DOHH2 (cell line): ENCODE data around the gene CD2AP.

Experiments used
- H3F3A ChIP-seq: fragments of 200-600 bp; sonication (generic), shearing (Covaris generic); 2 replicates; pipeline ENCODE4 v1.6.0; 2016; ENCODE audit warnings: antibody characterized with exemption, mild to moderate bottlenecking; ENCODE audit not compliant: control insufficient read depth, insufficient read depth
- H3K27ac ChIP-seq: fragments of 200-600 bp; sonication (generic); 2 replicates; pipeline ENCODE4 v1.5.1; 2014; ENCODE audit warnings: low read depth, mild to moderate bottlenecking, low read length, moderate library complexity
- H3K27me3 ChIP-seq: fragments of 200-600 bp; sonication (generic); 2 replicates; pipeline ENCODE4 v1.6.1; 2014; ENCODE audit warnings: mild to moderate bottlenecking, low read length, mixed read lengths; ENCODE audit not compliant: control insufficient read depth
- H3K36me3 ChIP-seq: fragments of 200-600 bp; sonication (generic); 2 replicates; pipeline ENCODE4 v1.6.1; 2014; ENCODE audit warnings: mild to moderate bottlenecking, low read length, moderate library complexity, mixed read lengths; ENCODE audit not compliant: control insufficient read depth
- H3K4me1 ChIP-seq: fragments of 200-600 bp; sonication (generic); 2 replicates; pipeline ENCODE4 v1.6.1; 2014; ENCODE audit warnings: mild to moderate bottlenecking, low read length, mixed read lengths; ENCODE audit not compliant: control insufficient read depth
- H3K4me2 ChIP-seq: fragments of 200-600 bp; sonication (generic); 2 replicates; pipeline ENCODE4 v1.6.0; 2014; ENCODE audit warnings: mild to moderate bottlenecking, low read length, moderate library complexity
- H3K4me3 ChIP-seq: fragments of 200-600 bp; sonication (generic); 2 replicates; pipeline ENCODE4 v1.5.1; 2014; ENCODE audit warnings: mild to moderate bottlenecking, low read length, mixed read lengths
- H3K79me2 ChIP-seq: fragments of 200-600 bp; sonication (generic); 2 replicates; pipeline ENCODE4 v1.6.1; 2014; ENCODE audit warnings: mild to moderate bottlenecking, low read length, mixed read lengths; ENCODE audit not compliant: control insufficient read depth
- H3K9me2 ChIP-seq: fragments of 200-600 bp; sonication (generic); replicated peaks from 2 replicates; pipeline ENCODE4 v1.6.1; 2014; ENCODE audit warnings: mild to moderate bottlenecking, low read length, mixed read lengths; ENCODE audit not compliant: control insufficient read depth
- H3K9me3 ChIP-seq: fragments of 200-600 bp; sonication (generic); 2 replicates; pipeline ENCODE4 v1.6.1; 2014; ENCODE audit warnings: antibody characterized with exemption, low read length, mixed read lengths; ENCODE audit not compliant: control insufficient read depth, insufficient read depth
- H4K20me1 ChIP-seq: fragments of 200-600 bp; sonication (generic); 2 replicates; pipeline ENCODE4 v1.6.0; 2014; ENCODE audit warnings: low read depth, mild to moderate bottlenecking, antibody characterized with exemption, low read length, moderate library complexity; ENCODE audit not compliant: control insufficient read depth, insufficient read depth
- EZH2phosphoT487 ChIP-seq: fragments of 200-600 bp; sonication (generic); IDR thresholded peaks from 2 replicates; pipeline ENCODE4 v1.6.1; 2017; ENCODE audit warnings: borderline replicate concordance, mild to moderate bottlenecking, antibody characterized with exemption, low read length, moderate library complexity, mixed read lengths
- TF ChIP-seq, protein P1 (sequence below): fragments of 200-600 bp; sonication (generic); IDR thresholded peaks from one replicate; pipeline ENCODE4 v1.5.1; 2014; ENCODE audit warnings: antibody characterized with exemption, mild to moderate bottlenecking, low read depth, low read length; ENCODE audit not compliant: poor library complexity, severe bottlenecking

CD2AP gene

DNA sequence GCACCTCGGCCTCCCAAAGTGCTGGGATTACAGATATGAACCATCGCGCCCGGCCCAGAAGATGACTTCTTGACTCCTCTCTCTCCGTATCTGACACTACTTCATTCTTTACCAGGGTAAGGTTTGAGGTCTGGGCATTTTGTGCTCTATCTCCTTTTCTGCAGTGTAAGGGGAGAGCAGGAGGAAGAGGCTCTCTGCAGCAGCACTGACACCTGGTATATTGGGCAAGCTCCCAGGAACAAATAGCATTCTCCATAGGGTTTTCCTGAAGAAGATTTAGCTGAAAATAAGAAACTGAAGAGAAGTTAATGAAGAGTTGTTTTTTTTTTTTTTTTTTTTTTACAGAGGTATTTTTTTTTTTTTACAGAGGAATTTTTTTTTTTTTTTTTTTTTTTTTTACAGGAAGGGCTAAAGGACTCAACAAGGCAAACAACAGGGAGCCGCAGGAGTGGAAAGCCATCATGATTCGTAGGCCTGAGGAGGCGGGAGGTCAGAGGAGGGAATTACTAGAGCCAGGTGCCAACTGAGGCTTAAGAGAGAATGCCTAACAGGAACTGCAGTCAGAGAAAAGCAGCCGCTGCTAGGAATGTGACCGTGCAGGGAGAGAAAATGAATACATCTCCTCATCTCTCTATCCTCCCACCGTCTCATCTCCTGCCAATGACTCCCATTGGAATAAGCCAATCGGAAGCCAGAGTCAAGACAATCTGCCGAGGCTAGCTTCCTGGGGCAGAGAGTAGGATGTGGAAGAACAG is 186.1 kb downstream of the CD2AP start:
- Histone ChIP-seq H3K4me1 (no peaks in the 10 kb centered on the region), H3K9me3 (no peaks in the 10 kb centered on the region), H3K27ac (no peak overlapping the region), H3K27me3 (no peaks in the 10 kb centered on the region), H3K4me2 (no peak overlapping the region), H3K4me3 (no peak overlapping the region), H3K36me3 (no peaks in the 10 kb centered on the region), H3K9me2 (no peaks in the 10 kb centered on the region), H4K20me1 (no peaks in the 10 kb centered on the region), H3F3A (no peaks in the 10 kb centered on the region), H3K79me2 (no peaks in the 10 kb centered on the region)
- TF ChIP-seq EZH2phosphoT487: no peak
- TF ChIP-seq, protein P1, sequence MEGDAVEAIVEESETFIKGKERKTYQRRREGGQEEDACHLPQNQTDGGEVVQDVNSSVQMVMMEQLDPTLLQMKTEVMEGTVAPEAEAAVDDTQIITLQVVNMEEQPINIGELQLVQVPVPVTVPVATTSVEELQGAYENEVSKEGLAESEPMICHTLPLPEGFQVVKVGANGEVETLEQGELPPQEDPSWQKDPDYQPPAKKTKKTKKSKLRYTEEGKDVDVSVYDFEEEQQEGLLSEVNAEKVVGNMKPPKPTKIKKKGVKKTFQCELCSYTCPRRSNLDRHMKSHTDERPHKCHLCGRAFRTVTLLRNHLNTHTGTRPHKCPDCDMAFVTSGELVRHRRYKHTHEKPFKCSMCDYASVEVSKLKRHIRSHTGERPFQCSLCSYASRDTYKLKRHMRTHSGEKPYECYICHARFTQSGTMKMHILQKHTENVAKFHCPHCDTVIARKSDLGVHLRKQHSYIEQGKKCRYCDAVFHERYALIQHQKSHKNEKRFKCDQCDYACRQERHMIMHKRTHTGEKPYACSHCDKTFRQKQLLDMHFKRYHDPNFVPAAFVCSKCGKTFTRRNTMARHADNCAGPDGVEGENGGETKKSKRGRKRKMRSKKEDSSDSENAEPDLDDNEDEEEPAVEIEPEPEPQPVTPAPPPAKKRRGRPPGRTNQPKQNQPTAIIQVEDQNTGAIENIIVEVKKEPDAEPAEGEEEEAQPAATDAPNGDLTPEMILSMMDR: no peak

DNA sequence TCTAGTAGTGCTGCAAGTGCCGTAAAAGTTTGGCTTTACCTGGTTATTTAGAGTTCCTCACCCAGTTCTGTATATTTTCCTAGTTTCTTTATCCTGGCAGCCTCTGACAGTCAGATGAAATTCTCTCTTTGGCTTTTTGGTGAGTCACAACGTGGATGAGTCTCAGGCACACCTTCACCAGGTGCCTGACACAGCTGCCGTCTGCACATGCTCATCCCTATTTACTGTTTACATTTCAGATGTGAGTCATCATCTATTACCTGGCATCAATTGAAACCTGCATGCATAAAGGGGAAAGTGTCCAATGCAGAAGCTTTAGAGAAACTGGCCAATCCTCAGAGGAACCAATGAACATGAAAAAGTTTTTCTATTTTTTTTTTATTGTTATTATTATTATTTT is 187.5 kb downstream of the CD2AP start:
- Histone ChIP-seq H3K4me1 (no peaks in the 10 kb centered on the region), H3K4me2 (no peak overlapping the region), H3K79me2 (no peaks in the 10 kb centered on the region), H3K9me2 (no peaks in the 10 kb centered on the region), H3K36me3 (no peaks in the 10 kb centered on the region), H3K9me3 (no peaks in the 10 kb centered on the region), H3K27ac (no peak overlapping the region), H3F3A (no peaks in the 10 kb centered on the region), H4K20me1 (no peaks in the 10 kb centered on the region), H3K4me3 (no peak overlapping the region), H3K27me3 (peaks cover 7% of the 10 kb centered on the region; the same call in 1 of the 2 replicates)
- no peak for TF ChIP-seq EZH2phosphoT487
- TF ChIP-seq, protein P1: no peak

- Histone ChIP-seq H3K4me1 (no peaks in the 10 kb centered on the region), H4K20me1 (no peaks in the 10 kb centered on the region), H3K9me3 (no peaks in the 10 kb centered on the region), H3K4me2 (no peak overlapping the region), H3K4me3 (no peak overlapping the region), H3K79me2 (no peaks in the 10 kb centered on the region), H3F3A (no peaks in the 10 kb centered on the region), H3K27me3 (peaks cover 9% of the 10 kb centered on the region; the same call in 1 of the 2 replicates), H3K27ac (no peak overlapping the region), H3K9me2 (no peaks in the 10 kb centered on the region), H3K36me3 (no peaks in the 10 kb centered on the region)
- TF ChIP-seq, protein P1: no peak
- TF ChIP-seq EZH2phosphoT487: no peak
These were observed 192.3 kb downstream of the CD2AP start for GRCh38 chr6:47669684-47670513.
